Measurements from ENCODE around the gene CTXND2. TPM values are rescaled to one million over a fixed set of nuclear protein-coding genes. Genes with fewer than 3 reads are reported as not detected.

The CTXND2 gene
- total and polyA plus RNA-seq, 9 of the 15 experiments (the other 6 are each of a cell fraction or from before 2014, with no cell fraction given): not detected

- Histone ChIP-seq H3K4me3 (no peak overlapping the region), H4K20me1 (replicated peaks; ENCODE audit: control insufficient read depth, insufficient read depth, low read length) (no peaks in the 10 kb centered on the region), H3K27ac (ENCODE audit: extremely low read depth, low read depth, low read length) (no peak overlapping the region), H3K27me3 (ENCODE audit: control insufficient read depth in 2 of 2, insufficient read depth in 2 of 2, low read length in 2 of 2) (no peaks in the 10 kb centered on the region), H3K9ac (ENCODE audit: insufficient read depth in 1 of 2, low read depth in 2 of 2, low read length in 2 of 2) (no peak overlapping the region), H3K9me3 (replicated peaks; ENCODE audit: control insufficient read depth, insufficient read depth, low read depth, low read length) (no peaks in the 10 kb centered on the region), H3K9me1 (ENCODE audit: control insufficient read depth, insufficient read depth, low read length) (no peaks in the 10 kb centered on the region), H3K36me3 (ENCODE audit: control insufficient read depth, insufficient read depth, low read length) (peaks cover 77% of the 10 kb centered on the region), H2AFZ (ENCODE audit: low read depth, low read length) (no peak overlapping the region), H3K4me2 (ENCODE audit: insufficient read depth, low read length) (no peak overlapping the region), H3K79me2 (ENCODE audit: control insufficient read depth, insufficient read depth, low read length) (no peaks in the 10 kb centered on the region), H3K4me1 (replicated peaks in 1 of 2; ENCODE audit: control insufficient read depth in 2 of 2, insufficient read depth in 2 of 2, low read length in 2 of 2) (no peaks in the 10 kb centered on the region; a peak in 1 of 5 replicates)
- no TSS peak for BruUV-seq (replicated peaks)
- ATAC-seq: no peak
- in situ Hi-C loops (cut with MboI) (no loop called here), intact Hi-C loops (cut with micrococcal nuclease) (no loop called here)
- no peak for TF ChIP-seq E2F5 (CRISPR knock-in tag; IDR thresholded peaks at IDR 0.05)
- no peak for TF ChIP-seq ZNF584 (CRISPR knock-in tag; IDR thresholded peaks at IDR 0.05; ENCODE audit: low read depth)
- TF ChIP-seq ZBTB8A (IDR thresholded peaks at IDR 0.05; ENCODE audit: partially characterized antibody): no peak
- TF ChIP-seq THAP7 (CRISPR knock-in tag; IDR thresholded peaks at IDR 0.05): no peak
- TF ChIP-seq, protein P1, sequence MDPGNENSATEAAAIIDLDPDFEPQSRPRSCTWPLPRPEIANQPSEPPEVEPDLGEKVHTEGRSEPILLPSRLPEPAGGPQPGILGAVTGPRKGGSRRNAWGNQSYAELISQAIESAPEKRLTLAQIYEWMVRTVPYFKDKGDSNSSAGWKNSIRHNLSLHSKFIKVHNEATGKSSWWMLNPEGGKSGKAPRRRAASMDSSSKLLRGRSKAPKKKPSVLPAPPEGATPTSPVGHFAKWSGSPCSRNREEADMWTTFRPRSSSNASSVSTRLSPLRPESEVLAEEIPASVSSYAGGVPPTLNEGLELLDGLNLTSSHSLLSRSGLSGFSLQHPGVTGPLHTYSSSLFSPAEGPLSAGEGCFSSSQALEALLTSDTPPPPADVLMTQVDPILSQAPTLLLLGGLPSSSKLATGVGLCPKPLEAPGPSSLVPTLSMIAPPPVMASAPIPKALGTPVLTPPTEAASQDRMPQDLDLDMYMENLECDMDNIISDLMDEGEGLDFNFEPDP (CRISPR knock-in tag; IDR thresholded peaks at IDR 0.05): no peak
- no peak for TF ChIP-seq ZNF3 (CRISPR knock-in tag; IDR thresholded peaks at IDR 0.05)
- TF ChIP-seq HCFC1 (IDR thresholded peaks at IDR 0.05; ENCODE audit: low read depth, low read length): no peak
- no peak for TF ChIP-seq RBFOX2 (IDR thresholded peaks at IDR 0.05; ENCODE audit: low read depth, low read length)
- TF ChIP-seq, protein P2, sequence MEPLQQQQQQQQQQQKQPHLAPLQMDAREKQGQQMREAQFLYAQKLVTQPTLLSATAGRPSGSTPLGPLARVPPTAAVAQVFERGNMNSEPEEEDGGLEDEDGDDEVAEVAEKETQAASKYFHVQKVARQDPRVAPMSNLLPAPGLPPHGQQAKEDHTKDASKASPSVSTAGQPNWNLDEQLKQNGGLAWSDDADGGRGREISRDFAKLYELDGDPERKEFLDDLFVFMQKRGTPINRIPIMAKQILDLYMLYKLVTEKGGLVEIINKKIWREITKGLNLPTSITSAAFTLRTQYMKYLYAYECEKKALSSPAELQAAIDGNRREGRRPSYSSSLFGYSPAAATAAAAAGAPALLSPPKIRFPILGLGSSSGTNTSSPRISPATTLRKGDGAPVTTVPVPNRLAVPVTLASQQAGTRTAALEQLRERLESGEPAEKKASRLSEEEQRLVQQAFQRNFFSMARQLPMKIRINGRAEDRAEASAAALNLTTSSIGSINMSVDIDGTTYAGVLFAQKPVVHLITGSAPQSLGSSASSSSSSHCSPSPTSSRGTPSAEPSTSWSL (CRISPR knock-in tag; IDR thresholded peaks at IDR 0.05; ENCODE audit: borderline replicate concordance): no peak
- TF ChIP-seq HNRNPL (IDR thresholded peaks at IDR 0.05; ENCODE audit: low read depth, low read length): no peak
- no peak for TF ChIP-seq ZNF253 (CRISPR knock-in tag; conservative IDR thresholded peaks at IDR 0.05)
- TF ChIP-seq SETDB1 (IDR thresholded peaks at IDR 0.05; ENCODE audit: low read length): no peak
- no peak for TF ChIP-seq BACH1 (tag; IDR thresholded peaks at IDR 0.05)
- TF ChIP-seq CHD2 (IDR thresholded peaks at IDR 0.05; ENCODE audit: low read depth, low read length): no peak
- no peak for TF ChIP-seq ZNF174 (CRISPR knock-in tag; IDR thresholded peaks at IDR 0.05)
- no peak for TF ChIP-seq PTRF (tag; IDR thresholded peaks at IDR 0.05)
- TF ChIP-seq ZFP1 (CRISPR knock-in tag; IDR thresholded peaks at IDR 0.05): no peak
- TF ChIP-seq ZNF143 (CRISPR knock-in tag; IDR thresholded peaks at IDR 0.05): no peak
- no peak for TF ChIP-seq CHD1 (IDR thresholded peaks at IDR 0.05; ENCODE audit: low read length)
- ChIA-PET POLR2A (interaction anchor here (0.6 to 6.5 kb wide), 6 partner anchors 10 to 141 kb away, joined by 3 to 64 read pairs (median 3); partner anchors contain the start of genes CERS2 and MINDY1), CTCF (ENCODE audit: low intra/inter-chr PET ratio) (no interaction called here)
- FAIRE-seq: no peak
- no peak for DNase-seq (ENCODE audit: extremely low read depth in 1 of 4, low spot score in 3 of 4)
- 95% methylated on average over 11 of the region's 11 CpGs for WGBS (ENCODE audit: insufficient coverage, low coverage, missing lambda C conversion rate)
These were observed 70.7 kb downstream of the CTXND2 start for GRCh38 chr1:150957666-150958065.
